ENCODE results near the gene ERCC2. TPM values are rescaled to one million over a fixed set of nuclear protein-coding genes. Genes with fewer than 3 reads are reported as not detected.
A peak's percentile ranks its signal among the peaks of the same experiment; 100 is the strongest.

The ERCC2 gene
- total and polyA plus RNA-seq, 2 of the 8 experiments (the other 6 are each of a cell fraction or from before 2014, with no cell fraction given): 107 to 117 TPM

DNA sequence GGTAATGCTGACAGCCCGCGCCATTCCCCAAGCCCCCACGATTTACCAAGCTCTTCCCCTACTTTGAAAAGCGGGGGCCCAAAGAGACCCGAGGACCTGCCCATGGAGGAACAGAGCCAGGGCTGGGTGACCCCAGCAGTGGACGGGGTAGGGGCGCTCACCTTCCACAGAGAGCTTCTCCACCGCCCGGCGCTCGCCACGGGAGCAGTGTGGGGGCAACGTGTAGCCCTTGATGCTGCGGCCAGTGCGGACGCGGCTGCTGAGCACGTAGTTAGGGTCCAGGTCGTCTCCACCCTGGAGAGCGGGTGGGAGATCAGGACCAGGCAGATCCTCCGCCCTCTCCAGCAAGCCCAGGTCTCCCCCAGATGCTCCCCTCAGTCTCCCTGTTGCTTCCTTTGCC lies 55.1 kb downstream of the ERCC2 start:
- Histone ChIP-seq H2AFZ (ENCODE audit: low read length) (no peak overlapping the region), H2BK120ac (replicated peaks; ENCODE audit: low read depth, low read length) (no peak overlapping the region), H3K79me1 (ENCODE audit: low read depth, low read length) (no peaks in the 10 kb centered on the region), H2AK5ac (ENCODE audit: low read depth, low read length) (no peak overlapping the region), H3K9ac (replicated peaks in 1 of 4; ENCODE audit: extremely low read depth in 1 of 4, low read depth in 3 of 4, low read length in 3 of 4) (no peak overlapping the region), H3K4me3 (ENCODE audit: extremely low read depth in 1 of 4, insufficient read depth in 2 of 4, low read depth in 3 of 4, low read length in 4 of 4) (no peak overlapping the region), H3K36me3 (ENCODE audit: control insufficient read depth in 2 of 4, insufficient read depth in 4 of 4, low read length in 3 of 4) (no peaks in the 10 kb centered on the region), H4K5ac (ENCODE audit: insufficient read length, low read depth, low read length) (no peak overlapping the region), H3K27ac (ENCODE audit: low read depth, low read length) (no peak overlapping the region), H3K27me3 (replicated peaks in 1 of 4; ENCODE audit: control insufficient read depth in 3 of 4, extremely low read depth in 1 of 4, insufficient read depth in 3 of 4, low read length in 3 of 4) (peaks cover 0 to 19% (median 4%) of the 10 kb centered on the region in 4 experiments; a peak in 5 of 7 replicates), H3K9me3 (ENCODE audit: insufficient read depth in 2 of 2, low read depth in 1 of 2, low read length in 1 of 2) (no peaks in the 10 kb centered on the region), H2BK12ac (ENCODE audit: low read depth, low read length) (peak overlapping the region; percentile 17; the same call in 1 of the 2 replicates), H3K4me1 (replicated peaks in 1 of 4; ENCODE audit: control insufficient read depth in 3 of 4, insufficient read depth in 4 of 4, low read length in 3 of 4) (no peaks in the 10 kb centered on the region), H4K91ac (replicated peaks; ENCODE audit: insufficient read length, low read length) (no peak overlapping the region), H2BK20ac (ENCODE audit: low read length) (no peak overlapping the region), H2BK15ac (ENCODE audit: low read length) (no peak overlapping the region), H3K18ac (ENCODE audit: extremely low read depth, low read length) (no peak overlapping the region), H3K79me2 (ENCODE audit: control insufficient read depth in 1 of 2, insufficient read depth in 2 of 2, low read length in 2 of 2) (no peaks in the 10 kb centered on the region), H4K8ac (ENCODE audit: extremely low read depth, insufficient read depth, low read length) (no peak overlapping the region), H3K23me2 (ENCODE audit: low read depth, low read length) (peaks cover 3% of the 10 kb centered on the region; the same call in 1 of the 2 replicates), H4K20me1 (replicated peaks in 1 of 2; ENCODE audit: control insufficient read depth in 1 of 2, insufficient read depth in 2 of 2, low read length in 2 of 2) (no peaks in the 10 kb centered on the region), H3K14ac (ENCODE audit: insufficient read length) (no peak overlapping the region), H3K23ac (ENCODE audit: insufficient read length) (no peak overlapping the region), H2BK5ac (ENCODE audit: low read depth, low read length) (no peak overlapping the region), H3K4me2 (ENCODE audit: insufficient read depth in 1 of 2, low read depth in 2 of 2, low read length in 2 of 2) (no peak overlapping the region), H3K4ac (replicated peaks; ENCODE audit: insufficient read length, low read depth, low read length) (no peak overlapping the region), H3K56ac (replicated peaks; ENCODE audit: insufficient read length, low read depth, low read length) (no peak overlapping the region)
- WGBS, 2 experiments (ENCODE audit: extremely low coverage in 1 of 2, insufficient coverage in 1 of 2, insufficient read length in 1 of 2, insufficient replicate concordance in 2 of 2, low coverage in 1 of 2, low lambda C conversion rate in 2 of 2, missing lambda C conversion rate in 1 of 2): 80% methylated on average over 21 of the region's 21 CpGs; no CpG with 5 or more reads in 1 of the 2 experiments
- no peak for TF ChIP-seq SP1 (IDR thresholded peaks at IDR 0.05; ENCODE audit: low read depth, low read length)
- no peak for TF ChIP-seq RNF2 (IDR thresholded peaks at IDR 0.05; ENCODE audit: borderline replicate concordance, low read depth, low read length, missing control alignments, poor library complexity, severe bottlenecking)
- no peak for TF ChIP-seq PHF8 (conservative IDR thresholded peaks at IDR 0.05; ENCODE audit: low read depth, low read length)
- no peak for TF ChIP-seq BRCA1 (IDR thresholded peaks at IDR 0.05; ENCODE audit: low read depth, low read length)
- no peak for TF ChIP-seq ZNF274 (IDR thresholded peaks at IDR 0.05; ENCODE audit: borderline replicate concordance, extremely low read depth, low read length)
- no peak for TF ChIP-seq NANOG (IDR thresholded peaks at IDR 0.05; ENCODE audit: insufficient read depth, low read depth, low read length, poor library complexity, severe bottlenecking)
- no peak for TF ChIP-seq JUN (IDR thresholded peaks at IDR 0.05; ENCODE audit: low read depth, low read length)
- no peak for TF ChIP-seq ASH2L (IDR thresholded peaks at IDR 0.05; ENCODE audit: low read length)
- no peak for TF ChIP-seq YY1 (IDR thresholded peaks at IDR 0.05; ENCODE audit: low read depth, low read length)
- TF ChIP-seq JUND (IDR thresholded peaks at IDR 0.05; ENCODE audit: low read length): no peak
- TF ChIP-seq POLR2A (IDR thresholded peaks at IDR 0.05; ENCODE audit: control extremely low read depth in 1 of 2, low read depth in 2 of 2, low read length in 2 of 2): no peak
- TF ChIP-seq FOSL1 (IDR thresholded peaks at IDR 0.05; ENCODE audit: insufficient read depth, low read depth, low read length): no peak
- TF ChIP-seq SIX5 (IDR thresholded peaks at IDR 0.05; ENCODE audit: low read depth, low read length): no peak
- TF ChIP-seq SP2 (IDR thresholded peaks at IDR 0.05; ENCODE audit: low read length): no peak
- DNase-seq (ENCODE audit: low read depth in 1 of 2, low spot score in 2 of 2) (no peak), FAIRE-seq (no peak)
- CTCF ChIA-PET (ENCODE audit: partially characterized antibody): interaction anchor here (0.9 to 1.1 kb wide), 2 partner anchors 87 to 115 kb away, joined by 3 read pairs; no protein-coding TSS in a partner anchor
- POLR2A ChIA-PET (ENCODE audit: partially characterized antibody): no interaction called here
